Activated CD4-positive, alpha-beta T cell treated with anti-CD3 and anti-CD28 coated beads, Interleukin-2, amount 50 U/mL, for 16 hours (primary cell): ENCODE results near the gene UIMC1.
"Not testable (repeated sequence)": the region's sequence is repeated elsewhere in the genome, so short reads cannot be mapped to it uniquely, and the experiment has no call there.

Experiments used
- DNase-seq: peaks from one replicate; pipeline ENCODE4 v3.0.0-alpha.2; 2020

Gene UIMC1

DNA sequence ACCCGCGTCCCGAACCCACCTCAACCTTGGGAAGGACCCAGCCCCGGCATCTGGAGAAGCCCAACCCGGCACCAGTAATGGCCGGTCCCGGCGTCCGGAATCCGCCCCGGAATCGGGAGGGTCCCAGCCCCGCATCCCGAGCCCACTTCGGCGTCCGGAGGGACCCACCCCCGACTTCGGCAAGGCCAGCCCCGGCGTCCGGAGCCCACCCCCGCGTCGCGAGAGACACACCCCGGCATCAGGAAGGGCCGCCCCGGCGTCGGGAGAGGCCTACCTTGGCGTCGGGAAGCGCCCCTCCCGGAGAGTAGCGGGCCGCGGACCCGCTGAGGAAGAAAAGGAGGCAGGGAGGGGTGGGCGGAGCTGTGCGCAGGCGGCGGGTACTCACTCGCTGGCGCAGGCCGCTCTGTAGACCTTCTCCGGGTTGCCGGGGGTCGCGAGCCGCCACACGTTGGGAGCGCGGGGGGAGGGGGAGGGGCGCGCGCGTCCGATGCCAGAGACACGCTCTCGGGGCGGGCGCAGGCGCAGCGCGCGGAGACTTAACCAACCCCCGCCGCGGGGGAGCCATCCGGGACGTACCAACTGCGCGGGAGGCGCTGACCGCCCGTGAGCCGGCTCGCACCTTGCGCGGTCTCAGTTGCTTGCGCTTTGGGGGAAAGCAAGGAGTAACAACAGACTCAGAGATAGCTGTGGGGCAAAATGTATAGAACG is at the start of gene UIMC1:
Gene UIMC1 (minus strand): TSS at position 515 of the 708 bp plus-strand sequence. CDS start 24,164 bp downstream, outside the sequence.
- peak; percentile 93 for DNase-seq

DNA sequence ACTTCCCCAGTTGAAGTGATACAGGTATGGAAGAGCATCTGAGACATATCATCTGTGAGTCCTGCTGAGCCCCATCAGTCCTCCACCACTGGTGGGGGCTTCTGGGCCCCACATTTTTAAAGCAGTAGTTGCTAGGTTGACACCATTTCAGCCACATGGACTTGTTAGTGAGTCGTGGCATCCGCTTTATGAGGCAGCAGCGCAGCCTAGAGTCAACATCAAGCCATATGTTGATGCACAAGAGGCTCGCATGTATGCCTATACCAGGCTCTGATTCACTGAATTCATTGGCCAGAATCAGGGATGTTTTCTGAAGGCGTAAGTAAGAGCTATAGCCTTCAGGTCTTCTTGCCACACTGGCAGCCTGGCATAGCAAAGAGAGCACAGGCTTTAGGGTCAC is 42.7 kb upstream of the UIMC1 start:
- DNase-seq: no peak

DNA sequence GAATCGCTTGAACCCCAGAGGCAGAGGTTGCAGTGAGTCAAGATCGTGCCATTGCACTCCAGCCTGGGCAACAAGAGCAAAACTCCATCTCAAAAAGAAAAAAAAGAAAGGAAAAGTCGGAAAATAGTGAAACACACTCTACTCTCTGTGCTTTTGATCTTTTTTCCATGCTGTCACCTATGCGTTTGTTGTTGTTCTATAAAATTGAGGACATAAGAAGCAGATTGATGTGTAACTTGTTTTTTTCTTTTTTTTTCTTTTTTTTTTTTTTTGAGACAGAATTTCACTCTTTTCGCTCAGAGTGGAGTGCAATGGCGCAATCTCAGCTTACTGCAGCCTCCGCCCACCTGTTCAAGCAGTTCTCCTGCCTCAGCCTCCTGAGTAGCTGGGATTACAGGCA is 42.0 kb upstream of the UIMC1 start:
- DNase-seq: not testable (repeated sequence)

DNA sequence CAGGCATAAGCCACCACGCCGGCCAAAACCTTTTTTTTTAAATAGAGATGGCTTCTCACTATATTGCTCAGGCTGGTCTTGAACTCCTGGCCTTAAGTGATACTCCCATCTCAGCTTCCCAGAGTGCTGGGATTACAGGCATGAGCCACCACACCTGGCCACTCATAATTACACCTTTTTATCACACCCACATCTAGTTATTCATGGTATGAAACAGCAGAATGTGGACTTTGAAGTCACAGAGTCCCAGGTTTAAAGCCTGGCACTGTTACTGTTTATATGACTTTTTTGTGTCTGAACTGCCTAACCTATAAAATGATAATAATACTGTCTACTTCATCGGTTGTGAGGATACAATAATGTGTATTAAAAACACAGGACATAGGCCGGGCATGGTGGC is 39.1 kb upstream of the UIMC1 start:
- no peak for DNase-seq

DNA sequence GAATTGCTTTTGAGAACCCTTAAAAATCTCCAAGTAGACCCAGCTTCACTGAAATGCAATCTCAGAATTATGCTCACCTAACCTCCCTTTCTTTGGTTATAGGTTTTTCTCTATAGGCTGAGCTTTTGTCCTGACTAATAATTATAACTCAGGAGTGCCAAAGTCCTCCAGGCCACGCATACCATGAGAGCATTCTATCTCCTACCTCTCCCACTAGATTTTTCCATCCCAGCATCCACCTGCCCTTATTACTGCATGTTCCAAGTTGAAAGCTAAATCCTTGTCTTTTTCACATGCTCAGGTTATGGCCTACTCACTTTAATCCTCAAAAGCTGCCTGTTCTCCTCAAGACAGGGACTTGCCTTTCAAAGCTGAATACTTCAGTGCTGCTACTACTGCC is 38.1 kb upstream of the UIMC1 start:
- no peak for DNase-seq

DNA sequence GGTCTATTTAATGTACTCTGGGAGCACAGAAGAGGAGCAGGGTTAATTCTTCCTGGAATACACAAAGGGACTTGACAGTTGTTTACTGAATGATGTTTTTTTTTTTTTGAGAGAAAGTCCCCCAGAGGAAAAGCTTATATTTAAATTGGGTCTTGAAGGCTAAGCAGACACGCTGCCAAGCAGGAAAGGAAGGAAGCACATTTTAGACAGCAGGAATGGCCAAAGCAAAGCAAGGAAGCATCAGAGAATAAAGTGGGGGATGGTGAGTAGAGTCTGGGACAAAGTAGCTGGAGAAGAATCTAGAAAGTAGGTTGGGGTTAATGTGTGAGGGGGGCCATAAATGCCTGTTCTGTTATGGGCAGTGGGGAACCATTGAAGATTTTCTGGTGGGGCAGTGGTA is 37.4 kb upstream of the UIMC1 start:
- no peak for DNase-seq

DNA sequence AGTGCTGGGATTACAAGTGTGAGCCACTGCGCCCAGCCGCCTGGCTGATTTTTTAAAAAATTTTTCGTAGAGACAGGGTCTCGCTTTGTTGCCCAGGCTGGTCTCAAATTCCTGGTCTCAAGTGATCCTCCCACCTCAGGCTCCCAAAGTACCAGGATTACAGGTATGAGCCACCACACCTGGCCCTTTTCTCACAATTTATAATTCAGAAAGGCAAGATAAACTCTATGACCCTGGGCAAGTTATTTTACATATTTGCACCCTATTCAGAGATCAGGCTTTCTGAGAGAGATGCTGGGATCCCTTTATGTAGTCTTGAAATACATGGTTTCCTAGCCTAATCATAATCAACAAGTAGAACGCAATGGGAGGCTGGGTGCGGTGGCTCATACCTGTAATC is 36.5 kb upstream of the UIMC1 start:
- DNase-seq: no peak

DNA sequence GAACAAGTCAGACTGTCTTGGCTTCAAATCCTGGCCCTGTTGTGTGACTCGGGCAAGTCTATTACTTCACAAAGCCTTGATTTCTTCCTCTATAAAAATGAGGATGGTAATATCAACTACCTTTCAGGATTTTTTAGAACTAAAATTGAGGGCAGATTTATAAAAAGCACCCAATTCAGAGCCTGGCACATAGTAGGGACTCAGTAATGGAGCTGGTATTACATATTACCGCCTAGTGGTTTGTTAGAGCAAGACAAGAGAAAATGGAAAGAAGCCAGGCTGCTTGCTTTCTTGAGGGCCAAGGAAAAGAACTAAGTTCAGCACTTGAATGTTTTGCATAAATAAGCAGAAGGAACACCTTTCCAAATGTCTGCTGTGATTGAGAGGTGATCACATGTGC is 35.4 kb upstream of the UIMC1 start:
- DNase-seq: no peak

DNA sequence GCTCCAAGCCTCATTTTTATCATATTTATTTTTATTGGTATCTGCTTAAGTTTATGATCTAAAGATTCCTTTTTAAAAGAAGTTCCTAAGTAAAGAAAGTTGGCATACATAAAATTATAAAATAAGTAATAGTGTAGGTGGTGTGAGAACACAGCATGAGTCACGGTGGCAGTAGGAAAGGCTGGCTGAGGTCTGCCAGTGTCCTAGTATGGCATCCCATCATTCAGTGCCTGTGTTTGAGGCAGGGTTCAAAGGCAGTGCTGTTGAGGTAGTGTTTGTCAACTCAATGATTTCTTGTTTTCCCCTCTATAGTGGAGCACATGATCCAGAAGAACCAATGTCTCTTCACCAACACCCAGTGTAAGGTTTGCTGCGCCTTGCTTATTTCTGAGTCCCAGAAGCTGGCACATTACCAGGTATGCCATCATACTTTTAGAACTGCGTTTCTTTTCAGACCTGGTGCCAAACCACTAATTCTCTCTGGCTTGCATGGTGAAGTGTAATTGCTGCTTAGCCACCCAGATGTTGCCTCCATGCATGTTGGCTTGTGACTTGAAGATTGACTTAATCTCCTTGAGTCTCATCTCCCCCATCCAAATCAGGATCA is 34.3 kb upstream of the UIMC1 start:
- no peak for DNase-seq

DNA sequence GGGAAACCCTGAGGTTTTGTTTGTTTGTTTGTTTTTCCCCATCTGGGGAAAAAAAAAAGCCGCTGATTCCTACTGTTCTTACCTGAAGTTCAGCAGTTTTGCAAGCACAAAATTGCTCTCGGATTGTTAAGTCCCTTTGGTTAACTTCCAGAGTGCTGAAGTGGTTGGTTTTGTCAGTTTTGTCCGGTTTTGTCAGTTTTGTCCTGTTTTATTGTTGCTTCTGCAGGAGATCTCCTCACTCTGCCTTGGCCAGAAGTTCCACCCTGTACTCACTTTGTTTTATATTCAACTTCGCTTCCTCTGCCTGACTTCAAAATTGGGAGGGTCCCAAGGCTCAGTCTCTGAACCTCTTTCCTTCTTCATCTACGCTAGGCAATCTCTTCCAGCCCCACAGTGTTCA is 30.3 kb upstream of the UIMC1 start:
- no peak for DNase-seq

DNA sequence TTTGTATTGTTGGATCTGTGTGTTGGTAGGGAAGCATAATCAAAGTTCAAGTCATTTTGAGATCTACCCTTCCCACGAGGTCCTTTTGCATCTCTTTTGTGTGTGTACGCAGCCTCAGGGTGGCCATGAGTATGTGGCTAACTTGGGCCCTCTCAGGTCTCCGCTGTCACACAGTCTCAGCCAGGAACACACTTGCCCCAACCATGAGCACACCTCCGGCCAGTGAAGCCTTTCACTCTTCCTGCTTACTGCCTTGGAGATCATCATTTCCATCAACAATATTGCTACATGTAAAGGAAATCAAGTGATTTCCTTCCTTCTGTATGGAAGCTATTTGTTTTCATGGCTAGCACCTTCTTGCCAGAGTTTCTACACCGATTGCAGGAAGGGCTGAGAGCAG is 29.9 kb upstream of the UIMC1 start:
- no peak for DNase-seq

DNA sequence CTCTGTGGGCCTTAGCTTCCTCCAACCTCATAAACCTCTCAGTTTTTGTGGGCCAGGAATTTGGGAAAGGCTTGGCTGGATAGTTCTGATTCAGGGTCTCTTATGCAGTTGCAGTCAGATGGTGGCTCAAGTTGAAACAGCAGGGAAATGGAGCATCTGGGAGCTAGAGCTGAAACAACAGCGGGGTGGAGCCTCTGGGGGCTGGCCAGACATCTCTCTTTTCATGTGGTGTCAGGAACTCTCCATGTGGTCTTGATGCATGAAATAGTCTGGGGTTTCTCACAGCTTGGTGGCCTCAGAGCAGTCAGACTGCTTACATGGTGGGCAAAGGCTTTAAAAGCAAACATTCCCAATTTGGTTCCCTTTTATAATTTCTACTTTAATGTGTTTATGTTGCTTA is 29.4 kb upstream of the UIMC1 start:
- DNase-seq: no peak

DNA sequence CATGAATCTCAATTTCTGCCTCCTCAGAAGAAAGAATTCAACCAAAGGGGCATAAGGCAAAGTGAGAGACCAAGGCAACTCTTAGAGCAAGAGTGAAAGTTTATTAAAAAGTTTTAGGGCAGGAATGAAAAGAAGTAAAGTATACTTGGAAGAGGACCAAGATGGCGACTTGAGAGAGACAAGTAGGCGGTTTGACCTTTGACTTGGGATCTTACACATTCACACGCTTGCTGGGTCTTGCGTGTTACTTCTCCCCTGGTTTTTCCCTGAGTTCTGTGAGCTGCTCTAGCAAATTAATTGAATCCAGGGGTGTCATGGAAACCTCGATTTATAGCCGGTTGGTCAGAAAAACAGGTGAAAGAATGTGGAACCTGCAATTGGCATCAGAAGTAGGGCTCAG is 22.9 kb upstream of the UIMC1 start:
- DNase-seq: no peak

DNA sequence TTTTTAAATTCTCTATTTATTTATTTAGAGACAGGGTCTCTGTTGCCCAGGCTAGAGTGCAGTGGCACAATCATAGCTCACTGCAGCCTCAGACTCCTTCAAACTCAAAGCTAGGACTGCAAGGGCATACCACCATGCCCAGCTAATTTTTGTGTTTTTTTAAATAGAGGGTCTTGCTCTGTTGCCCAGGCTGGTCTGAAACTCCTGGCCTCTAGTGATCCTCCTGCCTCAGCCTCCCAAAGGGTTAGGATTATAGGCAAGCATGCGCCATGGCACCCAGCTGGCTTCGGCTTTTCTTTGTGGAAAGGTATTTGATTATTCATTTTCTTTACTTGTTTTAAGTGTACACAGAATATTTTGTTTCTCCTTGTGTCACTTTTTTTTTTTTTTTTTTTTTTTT is 21.1 kb upstream of the UIMC1 start:
- no peak for DNase-seq

DNA sequence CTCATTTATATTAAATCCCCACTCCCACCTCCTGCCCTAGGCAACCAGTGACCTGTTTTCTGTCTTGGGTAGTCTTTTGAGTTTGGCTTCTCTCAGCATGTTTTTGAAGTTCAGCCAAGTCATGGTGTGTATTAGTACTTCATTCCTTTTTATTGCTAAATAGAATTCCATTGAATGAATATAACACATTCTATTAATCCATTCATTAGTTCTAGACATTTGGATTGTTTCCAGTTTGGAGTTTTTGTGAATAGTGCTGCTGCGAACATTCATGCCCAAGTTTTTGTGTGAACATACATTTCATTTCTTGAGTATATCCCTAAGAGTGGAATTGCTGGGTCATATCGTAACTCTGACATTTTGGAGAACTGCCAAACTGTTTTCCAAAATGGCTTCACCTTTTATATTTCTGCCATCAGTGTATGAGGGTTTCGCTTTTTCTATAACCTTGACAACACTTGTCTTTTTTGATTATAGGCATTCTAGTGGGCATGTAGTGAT is 18.6 kb upstream of the UIMC1 start:
- no peak for DNase-seq

DNA sequence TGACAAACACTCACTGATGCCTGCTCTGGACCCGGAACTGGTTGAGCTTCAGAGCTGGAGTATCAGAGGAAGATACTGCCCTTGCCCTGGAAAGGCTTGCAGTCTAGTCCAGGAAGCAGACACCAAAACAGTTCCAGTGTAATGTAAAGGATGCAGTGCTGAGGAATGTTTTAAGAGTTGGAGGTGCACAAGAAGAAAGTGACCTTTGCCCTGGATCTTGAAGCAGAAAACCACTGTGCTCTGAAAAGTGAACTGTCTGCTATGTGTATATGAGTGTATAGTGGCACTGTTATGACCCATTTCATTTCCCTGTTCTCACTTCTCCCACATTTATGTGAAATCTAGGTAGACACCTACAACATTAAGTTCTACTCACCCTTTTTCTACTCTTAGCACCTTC is 18.0 kb upstream of the UIMC1 start:
- DNase-seq: no peak

DNA sequence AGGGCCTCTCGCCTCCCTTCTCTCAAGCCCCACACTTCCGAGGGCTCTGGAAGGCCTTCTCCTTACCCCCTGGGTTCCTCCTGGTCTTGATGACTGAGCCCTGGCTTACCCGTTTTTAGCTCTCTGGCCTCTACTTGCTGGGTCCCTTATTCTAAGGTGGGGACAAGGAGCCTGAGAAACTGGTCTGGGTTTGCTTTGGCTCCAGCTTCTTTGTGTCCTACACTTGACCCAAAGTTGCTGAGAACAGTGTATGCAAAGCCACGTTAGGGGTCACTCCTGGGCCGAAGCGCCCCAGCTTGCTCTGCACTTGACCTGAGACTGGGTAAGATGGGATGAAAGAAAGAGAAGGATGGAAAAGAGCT is 16.7 kb upstream of the UIMC1 start:
- DNase-seq: no peak

DNA sequence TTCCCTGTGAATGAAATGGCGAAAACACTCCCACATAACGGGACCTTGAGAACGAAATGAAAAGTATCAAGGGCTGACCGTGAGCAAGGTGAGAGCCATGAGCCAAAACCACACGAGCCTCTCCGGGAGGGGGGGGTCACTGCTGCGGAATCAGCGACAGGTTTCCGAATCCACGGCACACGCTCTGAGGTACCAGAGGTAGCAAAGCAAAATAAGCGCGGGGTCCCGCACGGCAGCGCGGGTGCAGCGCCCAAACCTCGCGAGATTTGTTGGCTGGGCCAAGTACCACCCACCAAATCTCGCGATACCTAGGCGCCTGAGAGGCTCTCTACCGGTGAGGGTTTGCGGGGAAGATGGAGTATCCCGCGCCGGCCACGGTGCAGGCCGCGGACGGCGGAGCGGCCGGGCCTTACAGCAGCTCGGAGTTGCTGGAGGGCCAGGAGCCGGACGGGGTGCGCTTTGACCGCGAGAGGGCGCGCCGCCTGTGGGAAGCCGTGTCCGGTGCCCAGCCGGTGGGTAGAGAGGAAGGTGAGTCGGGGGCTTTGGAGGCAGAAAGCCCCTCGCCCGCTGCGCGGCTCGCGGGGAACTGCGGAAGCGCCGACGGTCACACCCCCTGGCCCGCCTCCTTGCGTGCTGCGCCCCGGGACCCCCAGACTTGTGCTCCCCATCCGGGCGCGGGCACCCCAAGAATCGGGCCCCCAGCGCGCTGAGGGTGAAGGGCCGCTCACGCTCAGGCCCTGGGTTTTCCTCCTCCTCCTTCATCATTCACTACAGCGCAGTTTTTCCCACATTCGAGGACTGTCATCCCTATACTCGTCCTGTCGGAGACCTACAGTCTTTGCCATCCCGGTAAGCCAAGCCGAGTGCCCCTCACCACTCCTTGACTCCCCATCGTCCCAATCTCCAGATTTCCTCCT is 16.1 kb upstream of the UIMC1 start, which contains the start of gene ZNF346:
Gene ZNF346 (plus strand): TSS at position 311 of the 917 bp plus-strand sequence. CDS start 43 bp downstream, at position 354.
- DNase-seq: peak; percentile 94

DNA sequence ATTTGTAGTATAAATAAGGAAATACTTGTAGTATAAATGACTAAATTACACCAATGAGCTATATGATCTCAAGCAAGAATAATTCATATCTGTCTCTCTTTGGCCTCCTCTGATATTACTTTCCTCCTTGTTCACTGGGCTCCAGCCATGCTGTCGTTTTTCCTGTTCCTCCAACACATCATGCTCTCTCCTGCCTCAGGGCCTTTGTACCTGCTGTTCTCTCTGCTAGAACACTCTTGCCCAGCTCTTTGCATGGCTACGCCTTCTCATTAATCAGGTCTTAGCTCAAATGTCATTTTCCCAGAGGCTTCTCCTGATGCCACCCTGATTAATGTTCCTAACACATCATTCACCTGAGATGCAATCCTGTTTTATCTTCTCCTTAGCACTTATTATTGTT is 13.5 kb upstream of the UIMC1 start:
- no peak for DNase-seq

DNA sequence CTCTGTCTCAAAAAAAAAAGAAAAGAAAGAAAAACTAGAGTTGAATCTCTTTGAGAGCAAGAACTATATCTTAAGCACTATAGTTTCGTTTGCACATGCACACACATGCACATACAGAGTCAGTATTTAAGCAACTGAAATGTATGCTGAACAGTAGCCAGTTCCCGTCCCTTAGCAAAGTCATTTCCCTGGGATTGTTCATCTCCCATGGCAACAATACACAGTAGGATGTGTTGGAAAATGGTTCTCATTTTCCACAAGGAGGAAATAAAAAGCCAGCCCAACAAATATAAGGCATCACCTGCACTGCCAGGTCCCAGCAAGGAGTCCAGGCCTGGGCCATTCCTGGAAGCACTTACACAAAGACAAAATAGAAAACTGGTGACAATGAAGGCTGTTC is 11.8 kb upstream of the UIMC1 start:
- DNase-seq: no peak

DNA sequence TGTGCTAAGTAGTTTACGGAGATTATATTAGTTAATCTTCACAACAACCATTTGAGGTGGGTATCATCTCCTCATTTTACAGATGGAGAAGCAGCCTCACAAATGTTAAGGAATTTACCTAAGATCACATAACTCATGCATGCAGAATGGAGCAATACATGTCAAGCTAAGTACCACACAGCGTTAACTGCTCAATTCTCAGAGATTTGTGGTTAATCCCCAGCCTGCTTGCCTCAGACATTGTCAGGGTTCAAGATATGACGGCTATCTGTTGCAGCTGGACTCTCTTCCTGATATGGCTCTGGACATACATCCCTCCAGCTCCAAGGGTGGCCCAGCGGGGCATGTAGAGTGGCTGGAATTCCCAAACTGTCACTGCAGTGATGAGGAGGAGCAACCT is 8.6 kb upstream of the UIMC1 start:
- no peak for DNase-seq

DNA sequence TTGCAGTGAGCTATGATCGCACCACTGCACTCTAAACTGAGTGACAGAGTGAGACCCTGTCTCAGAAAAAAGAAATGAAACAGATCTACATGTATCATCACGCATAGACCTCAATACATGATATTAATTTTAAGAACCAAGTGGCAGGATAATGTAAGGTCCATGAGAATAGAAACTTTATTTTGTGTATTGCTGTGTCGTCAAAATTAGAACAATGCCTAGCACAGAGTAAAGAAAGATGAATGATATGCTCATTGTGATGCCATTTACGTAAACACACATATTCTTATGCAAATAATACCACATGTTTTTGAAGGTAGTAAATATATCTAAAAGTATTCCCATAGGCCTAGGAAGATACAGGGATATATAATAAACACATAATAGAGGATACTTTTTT is 3.6 kb upstream of the UIMC1 start:
- no peak for DNase-seq

DNA sequence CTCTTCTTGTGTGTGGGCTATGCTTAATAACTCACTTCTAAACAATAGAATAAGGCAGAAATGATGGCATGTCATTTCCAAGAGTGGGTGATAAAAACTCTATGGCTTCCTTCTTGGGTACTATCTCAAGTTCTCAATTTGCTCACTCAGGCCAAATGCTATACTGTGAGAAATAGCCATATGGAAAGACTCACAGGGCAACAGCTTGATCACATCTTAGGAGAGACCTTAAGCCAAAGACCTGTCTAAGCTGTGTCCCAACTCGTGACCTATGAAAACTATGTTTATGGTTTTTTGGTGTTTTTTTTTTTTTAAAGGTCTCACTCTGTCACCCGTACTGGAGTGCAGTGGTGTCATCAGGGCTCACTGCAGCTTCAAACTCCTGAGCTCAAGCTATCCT is 2.1 kb upstream of the UIMC1 start:
- DNase-seq: no peak
